K562 (cell line): Measurements from ENCODE around the gene HDC. TPM values are rescaled to one million over a fixed set of nuclear protein-coding genes. Genes with fewer than 3 reads are reported as not detected.

ENCODE experiments used
- ARID1B ChIP-seq: fragments of 450-650 bp; IDR thresholded peaks from 2 replicates; pipeline ENCODE4 v1.6.1; 2016; ENCODE audit warnings: antibody characterized with exemption, mild to moderate bottlenecking, inconsistent platforms
- ATF1 ChIP-seq, 2 experiments: fragments of 450-650 bp in 1 of 2; IDR thresholded peaks; 2 replicates each; pipeline ENCODE4 v1.6.1; 2016; ENCODE audit warnings: missing compliant biosample characterization in 1 of 2, missing genetic modification characterization in 1 of 2
- CBX1 ChIP-seq: sonication (generic); IDR thresholded peaks from 2 replicates; pipeline ENCODE4 v1.6.1; 2016; ENCODE audit warnings: antibody characterized with exemption, low read depth, mild to moderate bottlenecking
- CCNT2 ChIP-seq: IDR thresholded peaks from 2 replicates; pipeline ENCODE4 v1.6.1; 2011; ENCODE audit warnings: borderline replicate concordance, low read depth, mild to moderate bottlenecking, moderate library complexity, mixed read lengths, low read length; ENCODE audit not compliant: insufficient read length; ENCODE audit errors: extremely low read depth
- CTBP1 ChIP-seq: fragments of 450-650 bp; IDR thresholded peaks from 2 replicates; pipeline ENCODE4 v1.6.1; 2016; ENCODE audit warnings: borderline replicate concordance
- GTF2F1 ChIP-seq: IDR thresholded peaks from 2 replicates; pipeline ENCODE4 v1.6.1; 2011; ENCODE audit warnings: low read depth, low read length, improper control_type of control experiment
- HDAC1 ChIP-seq, 2 experiments: fragments of 450-650 bp; IDR thresholded peaks; 2 replicates each; pipeline ENCODE4 v1.6.1; 2016 to 2017; ENCODE audit warnings: inconsistent platforms in 1 of 2, mild to moderate bottlenecking in 1 of 2, moderate library complexity in 1 of 2
- HDAC6 ChIP-seq: IDR thresholded peaks from 2 replicates; pipeline ENCODE4 v1.6.1; 2012; ENCODE audit warnings: low read depth, mild to moderate bottlenecking, control low read depth, inconsistent platforms, low read length, moderate library complexity
- HMG20A ChIP-seq: fragments of 450-650 bp; formaldehyde crosslinking; conservative IDR thresholded peaks from 2 replicates; pipeline ENCODE4 v1.4.0; 2020; ENCODE audit warnings: mild to moderate bottlenecking, mixed read lengths
- LARP7 ChIP-seq: fragments of 450-650 bp; IDR thresholded peaks from 2 replicates; pipeline ENCODE4 v1.6.1; 2016
- MAFK ChIP-seq: IDR thresholded peaks from 2 replicates; pipeline ENCODE4 v1.6.1; 2011; ENCODE audit warnings: low read length, improper control_type of control experiment
- NFE2L1 ChIP-seq: fragments of 450-650 bp; IDR thresholded peaks from 2 replicates; pipeline ENCODE4 v1.6.1; 2016; ENCODE audit warnings: missing genetic modification characterization, low read depth, mild to moderate bottlenecking, missing compliant biosample characterization, moderate library complexity, borderline replicate concordance
- NR2C2 ChIP-seq, 2 experiments: fragments of 200-800 bp in 1 of 2; sonication (Bioruptor generic) in 1 of 2; sonication (generic) in 1 of 2; formaldehyde crosslinking in 1 of 2; IDR thresholded peaks; 2 replicates each; pipeline versions ENCODE4 v1.6.1 to v1.8.0; 2016 to 2022; ENCODE audit warnings: mild to moderate bottlenecking in 1 of 2, missing compliant biosample characterization in 1 of 2, missing genetic modification characterization in 1 of 2, missing genetic modification reagents in 1 of 2
- POLR2G ChIP-seq: fragments of 200-400 bp; formaldehyde crosslinking; IDR thresholded peaks from 2 replicates; pipeline ENCODE4 v1.6.1; 2017; ENCODE audit warnings: low read depth, mild to moderate bottlenecking, antibody characterized with exemption, low read length, moderate library complexity
- POLR3G ChIP-seq: IDR thresholded peaks from 2 replicates; pipeline ENCODE4 v1.6.1; 2011; ENCODE audit not compliant: insufficient read length, insufficient replicate concordance; ENCODE audit errors: extremely low read depth
- RBFOX2 ChIP-seq: fragments of 200-400 bp; formaldehyde crosslinking; IDR thresholded peaks from 2 replicates; pipeline ENCODE4 v1.6.1; 2017; ENCODE audit warnings: low read depth, mild to moderate bottlenecking, low read length, moderate library complexity
- RCOR1 ChIP-seq, 2 experiments: IDR thresholded peaks; 2 replicates each; pipeline ENCODE4 v1.6.1; 2012; ENCODE audit warnings: low read depth in 2 of 2, low read length in 2 of 2, borderline replicate concordance in 1 of 2, improper control_type of control experiment in 1 of 2
- TRIM28 ChIP-seq: fragments of 450-650 bp; IDR thresholded peaks from 2 replicates; pipeline ENCODE4 v1.6.1; 2017
- YBX1 ChIP-seq: fragments of 450-650 bp; IDR thresholded peaks from 2 replicates; pipeline ENCODE4 v1.7.1; 2016; ENCODE audit warnings: mild to moderate bottlenecking
- ZBTB1 ChIP-seq: sonication (generic); formaldehyde crosslinking; IDR thresholded peaks from 2 replicates; pipeline ENCODE4 v1.8.1; 2023; ENCODE audit warnings: missing genetic modification reagents, low read depth, mild to moderate bottlenecking, borderline replicate concordance
- ZNF75A ChIP-seq: fragments of 450-650 bp; formaldehyde crosslinking; IDR thresholded peaks from 2 replicates; pipeline ENCODE4 v1.4.0; 2020; ENCODE audit warnings: mild to moderate bottlenecking
- polyA plus RNA-seq, 8 experiments: library from polyadenylated mRNA; depleted of rRNA in 4 of 8; stranded (reverse) in 5 of 8; unstranded in 3 of 8; fragments of >200 nt; fragmentation: Nextera tagmentation in 2 of 8; fragmentation: Illumina TruSeq in 1 of 8; extraction: Ambion mirVana in 2 of 8; extraction: Trizol in 1 of 8; gene quantifications; 2 replicates each; pipeline versions ENCODE4 v1.2.1 to v1.2.3, GENCODE V29; 2011 to 2014; ENCODE audit warnings: inconsistent platforms in 1 of 8, missing spikeins in 1 of 8
- total RNA-seq, 7 experiments: library from RNA; depleted of rRNA in 6 of 7; stranded (reverse); fragments of >200 nt in 6 of 7; fragmentation: Illumina TruSeq in 2 of 7; extraction: Trizol in 2 of 7; gene quantifications; 2 replicates each; pipeline versions ENCODE4 v1.2.1 to v1.2.3, GENCODE V29; 2011 to 2021; ENCODE audit warnings: low replicate concordance in 1 of 7
- TF ChIP-seq, protein P1 (sequence below), 2 experiments: fragments of 450-650 bp in 1 of 2; sonication (generic) in 1 of 2; formaldehyde crosslinking in 1 of 2; IDR thresholded peaks in 1 of 2; conservative IDR thresholded peaks in 1 of 2; 2 replicates each; pipeline versions ENCODE4 v1.6.1 to v1.8.1; 2016 to 2023; ENCODE audit warnings: mild to moderate bottlenecking in 2 of 2, moderate library complexity in 2 of 2, inconsistent platforms in 1 of 2, missing genetic modification reagents in 1 of 2
- TF ChIP-seq, protein P2 (sequence below): fragments of 450-650 bp; IDR thresholded peaks from 2 replicates; pipeline ENCODE4 v1.6.1; 2017; ENCODE audit warnings: antibody characterized with exemption, mild to moderate bottlenecking
- TF ChIP-seq, protein P3 (sequence below): fragments of 450-650 bp; formaldehyde crosslinking; IDR thresholded peaks from 2 replicates; pipeline ENCODE4 v1.4.0; 2022; ENCODE audit warnings: mild to moderate bottlenecking, moderate library complexity

HDC gene
- total and polyA plus RNA-seq, 9 of the 15 experiments (the other 6 are each of a cell fraction or from before 2014, with no cell fraction given) = 0.26 to 5.3 (median 0.99) TPM

DNA sequence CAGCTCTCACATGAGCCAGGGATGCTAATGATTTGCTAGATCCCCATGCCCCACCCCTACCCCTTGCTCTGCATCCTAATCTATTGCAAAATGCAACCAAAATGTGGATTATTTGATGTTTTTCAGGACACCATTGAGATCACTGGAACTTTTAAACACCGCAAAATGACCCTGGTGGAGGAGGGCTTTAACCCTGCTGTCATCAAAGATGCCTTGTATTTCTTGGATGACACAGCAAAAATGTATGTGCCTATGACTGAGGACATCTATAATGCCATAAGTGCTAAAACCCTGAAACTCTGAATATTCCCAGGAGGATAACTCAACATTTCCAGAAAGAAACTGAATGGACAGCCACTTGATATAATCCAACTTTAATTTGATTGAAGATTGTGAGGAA lies 29.7 kb downstream of the HDC start (continued):
- TF ChIP-seq POLR3G = no peak
- no peak for TF ChIP-seq HMG20A (CRISPR knock-in tag)
- no peak for TF ChIP-seq NR2C2 (CRISPR knock-in tag; IDR thresholded peaks at IDR 0.05)
- TF ChIP-seq NR2C2 (tag; IDR thresholded peaks at IDR 0.05) = peak; percentile 33; the same call in 1 of the 2 replicates
- TF ChIP-seq, protein P1, sequence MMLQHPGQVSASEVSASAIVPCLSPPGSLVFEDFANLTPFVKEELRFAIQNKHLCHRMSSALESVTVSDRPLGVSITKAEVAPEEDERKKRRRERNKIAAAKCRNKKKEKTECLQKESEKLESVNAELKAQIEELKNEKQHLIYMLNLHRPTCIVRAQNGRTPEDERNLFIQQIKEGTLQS (IDR thresholded peaks at IDR 0.05) = no peak
- TF ChIP-seq, protein P1 (CRISPR knock-in tag; conservative IDR thresholded peaks at IDR 0.05) = no peak
- TF ChIP-seq NFE2L1 (tag) = peak; percentile 93
- no peak for TF ChIP-seq GTF2F1
- TF ChIP-seq CTBP1 = no peak
- peak; percentile 95 for TF ChIP-seq MAFK
- TF ChIP-seq RBFOX2 = no peak
- TF ChIP-seq ZBTB1 (CRISPR knock-in tag) = no peak
- no peak for TF ChIP-seq HDAC1 (IDR thresholded peaks at IDR 0.05)
- no peak for TF ChIP-seq ZNF75A
- peak; percentile 44; the same call in 1 of the 2 replicates for TF ChIP-seq ARID1B
- peak in 1 of 2 experiments; percentile 56; a peak in 1 of 4 replicates for TF ChIP-seq RCOR1 (IDR thresholded peaks at IDR 0.05; ENCODE audit: borderline replicate concordance in 1 of 2, low read depth in 2 of 2, low read length in 2 of 2)
- no peak for TF ChIP-seq POLR2G
- TF ChIP-seq LARP7 = no peak
- no peak for TF ChIP-seq CCNT2
- TF ChIP-seq, protein P2, sequence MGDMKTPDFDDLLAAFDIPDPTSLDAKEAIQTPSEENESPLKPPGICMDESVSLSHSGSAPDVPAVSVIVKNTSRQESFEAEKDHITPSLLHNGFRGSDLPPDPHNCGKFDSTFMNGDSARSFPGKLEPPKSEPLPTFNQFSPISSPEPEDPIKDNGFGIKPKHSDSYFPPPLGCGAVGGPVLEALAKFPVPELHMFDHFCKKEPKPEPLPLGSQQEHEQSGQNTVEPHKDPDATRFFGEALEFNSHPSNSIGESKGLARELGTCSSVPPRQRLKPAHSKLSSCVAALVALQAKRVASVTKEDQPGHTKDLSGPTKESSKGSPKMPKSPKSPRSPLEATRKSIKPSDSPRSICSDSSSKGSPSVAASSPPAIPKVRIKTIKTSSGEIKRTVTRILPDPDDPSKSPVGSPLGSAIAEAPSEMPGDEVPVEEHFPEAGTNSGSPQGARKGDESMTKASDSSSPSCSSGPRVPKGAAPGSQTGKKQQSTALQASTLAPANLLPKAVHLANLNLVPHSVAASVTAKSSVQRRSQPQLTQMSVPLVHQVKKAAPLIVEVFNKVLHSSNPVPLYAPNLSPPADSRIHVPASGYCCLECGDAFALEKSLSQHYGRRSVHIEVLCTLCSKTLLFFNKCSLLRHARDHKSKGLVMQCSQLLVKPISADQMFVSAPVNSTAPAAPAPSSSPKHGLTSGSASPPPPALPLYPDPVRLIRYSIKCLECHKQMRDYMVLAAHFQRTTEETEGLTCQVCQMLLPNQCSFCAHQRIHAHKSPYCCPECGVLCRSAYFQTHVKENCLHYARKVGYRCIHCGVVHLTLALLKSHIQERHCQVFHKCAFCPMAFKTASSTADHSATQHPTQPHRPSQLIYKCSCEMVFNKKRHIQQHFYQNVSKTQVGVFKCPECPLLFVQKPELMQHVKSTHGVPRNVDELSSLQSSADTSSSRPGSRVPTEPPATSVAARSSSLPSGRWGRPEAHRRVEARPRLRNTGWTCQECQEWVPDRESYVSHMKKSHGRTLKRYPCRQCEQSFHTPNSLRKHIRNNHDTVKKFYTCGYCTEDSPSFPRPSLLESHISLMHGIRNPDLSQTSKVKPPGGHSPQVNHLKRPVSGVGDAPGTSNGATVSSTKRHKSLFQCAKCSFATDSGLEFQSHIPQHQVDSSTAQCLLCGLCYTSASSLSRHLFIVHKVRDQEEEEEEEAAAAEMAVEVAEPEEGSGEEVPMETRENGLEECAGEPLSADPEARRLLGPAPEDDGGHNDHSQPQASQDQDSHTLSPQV = peak; percentile 58; the same call in 1 of the 2 replicates
- no peak for TF ChIP-seq HDAC6
- TF ChIP-seq ATF1 (CRISPR knock-in tag; IDR thresholded peaks at IDR 0.05) = no peak
- TF ChIP-seq ATF1 (tag; IDR thresholded peaks at IDR 0.05) = no peak
- no peak for TF ChIP-seq YBX1
- no peak for TF ChIP-seq CBX1
- TF ChIP-seq, protein P3, sequence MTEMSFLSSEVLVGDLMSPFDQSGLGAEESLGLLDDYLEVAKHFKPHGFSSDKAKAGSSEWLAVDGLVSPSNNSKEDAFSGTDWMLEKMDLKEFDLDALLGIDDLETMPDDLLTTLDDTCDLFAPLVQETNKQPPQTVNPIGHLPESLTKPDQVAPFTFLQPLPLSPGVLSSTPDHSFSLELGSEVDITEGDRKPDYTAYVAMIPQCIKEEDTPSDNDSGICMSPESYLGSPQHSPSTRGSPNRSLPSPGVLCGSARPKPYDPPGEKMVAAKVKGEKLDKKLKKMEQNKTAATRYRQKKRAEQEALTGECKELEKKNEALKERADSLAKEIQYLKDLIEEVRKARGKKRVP (CRISPR knock-in tag) = no peak
- no peak for TF ChIP-seq TRIM28
